ENCODE data around the gene SLC5A8. TPM values are rescaled to one million over a fixed set of nuclear protein-coding genes. Genes with fewer than 3 reads are reported as not detected.

SLC5A8 gene
- total and polyA plus RNA-seq, 10 donors, result 0.02 TPM; not detected in 8

GRCh38 chr12:101173197-101173749 lies 36.8 kb downstream of the SLC5A8 start:
- peaks cover 0 to 9% (median 0%) of the 10 kb centered on the region in 8 donors for H3K9me3 ChIP-seq
- no peaks in the 10 kb centered on the region for H3K4me1 ChIP-seq

DNA sequence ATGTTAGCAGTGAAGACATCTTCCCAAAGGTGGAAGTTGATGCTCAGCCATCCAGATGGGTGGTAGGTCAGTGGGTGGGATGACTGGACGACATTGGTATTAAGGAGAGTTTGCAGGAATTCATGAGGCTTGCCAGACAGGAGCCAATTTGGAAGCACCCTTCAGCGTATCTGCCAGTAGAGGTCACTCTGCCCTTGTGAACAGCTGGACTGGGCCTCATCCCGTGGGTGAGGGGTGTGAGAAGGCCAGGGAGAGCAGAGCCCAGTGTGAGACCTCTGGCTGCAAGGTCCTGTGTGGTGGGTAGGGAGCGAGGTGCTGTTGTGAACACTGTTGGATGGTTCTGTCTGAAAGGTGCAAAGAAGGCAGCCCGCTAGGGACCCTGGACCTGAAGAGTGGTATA lies 37.7 kb downstream of the SLC5A8 start:
- H3K27ac ChIP-seq, result no peak overlapping the region
- TF ChIP-seq POLR2A (IDR thresholded peaks at IDR 0.05) (no peak), POLR2AphosphoS5 (IDR thresholded peaks at IDR 0.05) (no peak)
- TF ChIP-seq, protein P1, sequence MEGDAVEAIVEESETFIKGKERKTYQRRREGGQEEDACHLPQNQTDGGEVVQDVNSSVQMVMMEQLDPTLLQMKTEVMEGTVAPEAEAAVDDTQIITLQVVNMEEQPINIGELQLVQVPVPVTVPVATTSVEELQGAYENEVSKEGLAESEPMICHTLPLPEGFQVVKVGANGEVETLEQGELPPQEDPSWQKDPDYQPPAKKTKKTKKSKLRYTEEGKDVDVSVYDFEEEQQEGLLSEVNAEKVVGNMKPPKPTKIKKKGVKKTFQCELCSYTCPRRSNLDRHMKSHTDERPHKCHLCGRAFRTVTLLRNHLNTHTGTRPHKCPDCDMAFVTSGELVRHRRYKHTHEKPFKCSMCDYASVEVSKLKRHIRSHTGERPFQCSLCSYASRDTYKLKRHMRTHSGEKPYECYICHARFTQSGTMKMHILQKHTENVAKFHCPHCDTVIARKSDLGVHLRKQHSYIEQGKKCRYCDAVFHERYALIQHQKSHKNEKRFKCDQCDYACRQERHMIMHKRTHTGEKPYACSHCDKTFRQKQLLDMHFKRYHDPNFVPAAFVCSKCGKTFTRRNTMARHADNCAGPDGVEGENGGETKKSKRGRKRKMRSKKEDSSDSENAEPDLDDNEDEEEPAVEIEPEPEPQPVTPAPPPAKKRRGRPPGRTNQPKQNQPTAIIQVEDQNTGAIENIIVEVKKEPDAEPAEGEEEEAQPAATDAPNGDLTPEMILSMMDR (IDR thresholded peaks at IDR 0.05 in 8 of 11, conservative IDR thresholded peaks at IDR 0.05 in 3 of 11), result no peak
- H3K4me3 ChIP-seq, result no peak overlapping the region
- H3K36me3 ChIP-seq, result no peaks in the 10 kb centered on the region
- no peak for DNase-seq
- H3K4me1 ChIP-seq, result no peaks in the 10 kb centered on the region
- H3K9me3 ChIP-seq, result peaks cover 0 to 9% (median 0%) of the 10 kb centered on the region in 8 donors
- WGBS, 5 donors, result 35 to 46% (median 38%) methylated on average over 5 of the region's 5 CpGs
- peaks cover 0 to 17% (median 0%) of the 10 kb centered on the region in 7 donors for H3K27me3 ChIP-seq (replicated peaks in 1 of 7)
- intact Hi-C loops (cut with DNase I; ENCODE audit: low total_unique reads), result no loop called here

More at GRCh38 chr12:101173197-101173749, 36.8 kb downstream of the SLC5A8 start:
- intact Hi-C loops (cut with DNase I; ENCODE audit: low total_unique reads), result no loop called here
- TF ChIP-seq, protein P1 (IDR thresholded peaks at IDR 0.05 in 8 of 11, conservative IDR thresholded peaks at IDR 0.05 in 3 of 11), result no peak
- TF ChIP-seq POLR2AphosphoS5 (IDR thresholded peaks at IDR 0.05) (no peak), POLR2A (IDR thresholded peaks at IDR 0.05) (no peak)
- Histone ChIP-seq H3K27ac (no peak overlapping the region), H3K4me3 (no peak overlapping the region), H3K36me3 (no peaks in the 10 kb centered on the region), H3K27me3 (replicated peaks in 1 of 7) (peaks cover 0 to 17% (median 0%) of the 10 kb centered on the region in 7 donors)
- WGBS, 5 donors, result 78 to 89% (median 83%) methylated on average over 6 to 7 of the region's 7 CpGs
- DNase-seq, result no peak

DNA sequence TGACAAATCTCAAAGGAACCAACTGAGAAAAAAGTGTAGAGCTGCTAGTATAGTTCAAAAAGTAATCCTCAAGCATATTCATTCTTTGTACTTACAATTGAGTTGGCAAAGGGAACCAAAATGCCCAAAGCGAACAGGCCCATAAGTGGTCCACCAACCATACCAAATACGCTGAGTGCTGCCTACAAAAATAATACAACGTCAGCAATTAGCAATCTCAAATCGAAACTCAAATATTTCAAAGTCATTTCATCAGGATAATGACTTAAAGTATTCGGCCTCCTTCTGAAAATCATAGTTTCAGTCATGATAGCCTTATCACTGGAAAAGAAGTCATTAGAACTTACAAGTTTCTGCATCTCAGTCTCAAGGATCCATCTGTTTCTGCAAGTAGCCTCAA lies 42.0 kb downstream of the SLC5A8 start:
- WGBS, 5 donors, result 83 to 92% (median 87%) methylated on average over 5 of the region's 5 CpGs
- Histone ChIP-seq H3K36me3 (no peaks in the 10 kb centered on the region), H3K4me3 (no peak overlapping the region), H3K27me3 (replicated peaks in 1 of 7) (peaks cover 0 to 14% (median 0%) of the 10 kb centered on the region in 7 donors), H3K9me3 (no peaks in the 10 kb centered on the region), H3K27ac (no peak overlapping the region), H3K4me1 (no peaks in the 10 kb centered on the region)
- intact Hi-C loops (cut with DNase I; ENCODE audit: low total_unique reads), result no loop called here
- TF ChIP-seq POLR2AphosphoS5 (IDR thresholded peaks at IDR 0.05), result no peak
- TF ChIP-seq, protein P1 (IDR thresholded peaks at IDR 0.05 in 8 of 11, conservative IDR thresholded peaks at IDR 0.05 in 3 of 11), result no peak
- TF ChIP-seq POLR2A (IDR thresholded peaks at IDR 0.05), result no peak
- no peak for DNase-seq

- Histone ChIP-seq H3K27ac (no peak overlapping the region), H3K36me3 (no peaks in the 10 kb centered on the region), H3K4me3 (no peak overlapping the region), H3K27me3 (replicated peaks in 1 of 7) (peaks cover 0 to 4% (median 0%) of the 10 kb centered on the region in 7 donors), H3K9me3 (no peaks in the 10 kb centered on the region), H3K4me1 (no peaks in the 10 kb centered on the region)
- intact Hi-C loops (cut with DNase I; ENCODE audit: low total_unique reads), result no loop called here
- TF ChIP-seq POLR2A (IDR thresholded peaks at IDR 0.05), result no peak
- TF ChIP-seq, protein P1 (IDR thresholded peaks at IDR 0.05 in 8 of 11, conservative IDR thresholded peaks at IDR 0.05 in 3 of 11), result no peak
- TF ChIP-seq POLR2AphosphoS5 (IDR thresholded peaks at IDR 0.05), result no peak
- no peak for DNase-seq
- 58 to 83% (median 67%) methylated on average over 5 of the region's 5 CpGs for WGBS, 5 donors
Measured at GRCh38 chr12:101166866-101167265, 43.2 kb downstream of the SLC5A8 start.
